Right ventricle myocardium superior (tissue), 1 donor: ENCODE results near the gene EEF1AKMT1. TPM values are rescaled to one million over a fixed set of nuclear protein-coding genes. Genes with fewer than 3 reads are reported as not detected.

ENCODE experiments used
- ATAC-seq: fragments of 200-7000 bp; cut with Tn5 transposase; one replicate; pipeline ENCODE4 v1.9.1; 2020; ENCODE audit warnings: mild to moderate bottlenecking; ENCODE audit not compliant: poor library complexity
- DNase-seq: peaks from one replicate; pipeline ENCODE4 v3.0.0-alpha.2; 2020
- intact Hi-C: fragments of 100-400 bp; cut with DNase I; formaldehyde crosslinking; loops from one replicate; pipeline ENCODE4 v1.11.2; 2022
- total RNA-seq: library from RNA; stranded (reverse); fragmentation: NEBNext Ultra II Directional; extraction: Animal tissue kit (Norgen Biotek cat#: 25700); gene quantifications from one replicate; pipeline ENCODE4 v1.2.1, GENCODE V29; 2021
- donor health status: DM: no; HTN: yes; CAD: no; lungs with severe emphysema.

The EEF1AKMT1 gene
- total RNA-seq, 1 donor from 2014 or later = 9.0 TPM

GRCh38 chr13:20680416-20681080 is 93.2 kb downstream of the EEF1AKMT1 start:
- ATAC-seq (no peak), DNase-seq (no peak)
- intact Hi-C loops = no loop called here

GRCh38 chr13:20679879-20680278 is 93.9 kb downstream of the EEF1AKMT1 start:
- DNase-seq (no peak), ATAC-seq (no peak)
- intact Hi-C loops = no loop called here

Other genes with a start within 250 kb of the EEF1AKMT1 start
- gene CRYL1, start 248.1 kb downstream of the EEF1AKMT1 start, total RNA-seq = 18.0 TPM
- gene IFT88, start 206.8 kb downstream of the EEF1AKMT1 start, total RNA-seq = 6.0 TPM
- 0.54 TPM for gene IL17D, start 70.3 kb downstream of the EEF1AKMT1 start, total RNA-seq
- 28.3 TPM for gene XPO4, start 128.8 kb upstream of the EEF1AKMT1 start, total RNA-seq